AML-193 (cell line): ENCODE measurements around the gene RNU1-4.
"Not testable (repeated sequence)": the region's sequence is repeated elsewhere in the genome, so short reads cannot be mapped to it uniquely, and the experiment has no call there.

Experiments
- DNase-seq, 2 experiments: peaks; one replicate each; lab custom pipeline; 2025; lab: John Stamatoyannopoulos, UW

Gene RNU1-4

GRCh38 chr1:16708704-16709103 is 31.6 kb upstream of the RNU1-4 start:
- DNase-seq, result not testable (repeated sequence)

- DNase-seq, result not testable (repeated sequence)
Measured at GRCh38 chr1:16709659-16710087, 30.6 kb upstream of the RNU1-4 start.

GRCh38 chr1:16710618-16711017 is 29.7 kb upstream of the RNU1-4 start:
- DNase-seq, result not testable (repeated sequence)

- DNase-seq, result not testable (repeated sequence)
Measured at GRCh38 chr1:16712131-16712530, 28.2 kb upstream of the RNU1-4 start.

- not testable (repeated sequence) for DNase-seq
Measured at GRCh38 chr1:16712582-16712981, 27.7 kb upstream of the RNU1-4 start.

- not testable (repeated sequence) for DNase-seq
Measured at GRCh38 chr1:16712984-16713383, 27.3 kb upstream of the RNU1-4 start.

GRCh38 chr1:16713480-16713879 is 26.8 kb upstream of the RNU1-4 start:
- not testable (repeated sequence) for DNase-seq

GRCh38 chr1:16716691-16717335 is 23.5 kb upstream of the RNU1-4 start:
- no peak for DNase-seq

- no peak for DNase-seq
Measured at GRCh38 chr1:16717336-16718098, 22.8 kb upstream of the RNU1-4 start.

- not testable (repeated sequence) for DNase-seq
Measured at GRCh38 chr1:16718099-16718907, 22.0 kb upstream of the RNU1-4 start.

GRCh38 chr1:16718908-16719533 is 21.3 kb upstream of the RNU1-4 start:
- no peak for DNase-seq

GRCh38 chr1:16719571-16720350 is 20.6 kb upstream of the RNU1-4 start:
- DNase-seq, result no peak

GRCh38 chr1:16720351-16721223 is 19.7 kb upstream of the RNU1-4 start:
- no peak for DNase-seq

GRCh38 chr1:16721871-16722641 is 18.3 kb upstream of the RNU1-4 start:
- no peak for DNase-seq

- no peak for DNase-seq
Measured at GRCh38 chr1:16724718-16725438, 15.4 kb upstream of the RNU1-4 start.

- DNase-seq, result not testable (repeated sequence)
Measured at GRCh38 chr1:16725439-16726245, 14.7 kb upstream of the RNU1-4 start.

GRCh38 chr1:16727190-16728111 is 12.9 kb upstream of the RNU1-4 start:
- no peak for DNase-seq
